Measurements from ENCODE around the gene GOSR2. TPM values are rescaled to one million over a fixed set of nuclear protein-coding genes. Genes with fewer than 3 reads are reported as not detected.

Gene GOSR2
- polyA plus RNA-seq, 1 of the 3 experiments (the other 2 are of a cell fraction), result 74.2 TPM

- H3K4me3 ChIP-seq (ENCODE audit: low read depth in 2 of 2, low read length in 1 of 2), result no peak overlapping the region
- CTCF ChIA-PET, result interaction anchor here (1.2 to 1.7 kb wide), 2 partner anchors 8 to 57 kb away, joined by 4 to 5 read pairs; no protein-coding TSS in a partner anchor
- 42% methylated on average over 7 of the region's 7 CpGs for WGBS (ENCODE audit: low lambda C conversion rate)
- DNase-seq, result no peak
- H3K79me2 ChIP-seq (ENCODE audit: insufficient read depth), result no peaks in the 10 kb centered on the region
- H3K9me2 ChIP-seq, result no peaks in the 10 kb centered on the region
- no peaks in the 10 kb centered on the region for H3K36me3 ChIP-seq (replicated peaks in 1 of 2; ENCODE audit: control insufficient read depth in 1 of 2, insufficient read depth in 2 of 2, low read length in 1 of 2)
- no peaks in the 10 kb centered on the region for H4K20me1 ChIP-seq (ENCODE audit: insufficient read depth)
- no peaks in the 10 kb centered on the region for H3K9me3 ChIP-seq
- peaks cover 35% of the 10 kb centered on the region; the same call in 1 of the 2 replicates for H3K27me3 ChIP-seq (ENCODE audit: insufficient read depth)
- H3K9ac ChIP-seq, result no peak overlapping the region
- H3K27ac ChIP-seq (ENCODE audit: low read depth in 2 of 2, low read length in 1 of 2), result no peak overlapping the region
- H3K4me2 ChIP-seq, result no peak overlapping the region
- H2AFZ ChIP-seq (ENCODE audit: low read depth), result no peak overlapping the region
- POLR2A ChIA-PET, result interaction anchor here (0.7 kb wide), 1 partner anchor 12 kb away, joined by 3 read pairs; no protein-coding TSS in a partner anchor
- H3F3A ChIP-seq (replicated peaks; ENCODE audit: insufficient read depth), result no peaks in the 10 kb centered on the region
- TF ChIP-seq RXRA (IDR thresholded peaks at IDR 0.05; ENCODE audit: borderline replicate concordance, low read depth) (no peak), TEAD4 (IDR thresholded peaks at IDR 0.05; ENCODE audit: borderline replicate concordance, insufficient read depth) (no peak), CHD2 (IDR thresholded peaks at IDR 0.05; ENCODE audit: low read length, partially characterized antibody) (no peak), MXI1 (IDR thresholded peaks at IDR 0.05; ENCODE audit: low read depth, low read length) (no peak), TCF12 (IDR thresholded peaks at IDR 0.05) (no peak), YY1 (IDR thresholded peaks at IDR 0.05; ENCODE audit: low read depth) (no peak), NFIC (IDR thresholded peaks at IDR 0.05; ENCODE audit: borderline replicate concordance) (no peak)
- H3K4me1 ChIP-seq (ENCODE audit: control insufficient read depth in 1 of 2, insufficient read depth in 2 of 2, low read depth in 1 of 2, low read length in 1 of 2), result no peaks in the 10 kb centered on the region
Measured at GRCh38 chr17:46884552-46884951, 38.4 kb upstream of the GOSR2 start.

GRCh38 chr17:46885415-46886309, 37.3 kb upstream of the GOSR2 start:
- WGBS (ENCODE audit: low lambda C conversion rate), result 70% methylated on average over 10 of the region's 10 CpGs

More at GRCh38 chr17:46885415-46886309, 37.3 kb upstream of the GOSR2 start:
- Histone ChIP-seq H3K27me3 (ENCODE audit: insufficient read depth) (peaks cover 26% of the 10 kb centered on the region; the same call in 1 of the 2 replicates), H3K9ac (no peak overlapping the region), H3K9me3 (no peaks in the 10 kb centered on the region), H4K20me1 (ENCODE audit: insufficient read depth) (no peaks in the 10 kb centered on the region), H3K4me3 (ENCODE audit: low read depth in 2 of 2, low read length in 1 of 2) (no peak overlapping the region), H3K4me1 (ENCODE audit: control insufficient read depth in 1 of 2, insufficient read depth in 2 of 2, low read depth in 1 of 2, low read length in 1 of 2) (no peaks in the 10 kb centered on the region), H2AFZ (ENCODE audit: low read depth) (no peak overlapping the region), H3K27ac (ENCODE audit: low read depth in 2 of 2, low read length in 1 of 2) (no peak overlapping the region), H3F3A (replicated peaks; ENCODE audit: insufficient read depth) (no peaks in the 10 kb centered on the region), H3K79me2 (ENCODE audit: insufficient read depth) (no peaks in the 10 kb centered on the region), H3K36me3 (replicated peaks in 1 of 2; ENCODE audit: control insufficient read depth in 1 of 2, insufficient read depth in 2 of 2, low read length in 1 of 2) (no peaks in the 10 kb centered on the region), H3K9me2 (no peaks in the 10 kb centered on the region), H3K4me2 (no peak overlapping the region)
- CTCF ChIA-PET, result interaction anchor here (0.8 to 1.7 kb wide), 6 partner anchors 9 to 56 kb away, joined by 3 to 5 read pairs (median 3); no protein-coding TSS in a partner anchor
- no peak for DNase-seq
- POLR2A ChIA-PET, result no interaction called here
- no peak for TF ChIP-seq USF1 (IDR thresholded peaks at IDR 0.05; ENCODE audit: borderline replicate concordance, low read depth)
- no peak for TF ChIP-seq SMC3 (IDR thresholded peaks at IDR 0.05; ENCODE audit: low read depth, low read length)
- TF ChIP-seq YY1 (IDR thresholded peaks at IDR 0.05; ENCODE audit: low read depth), result no peak
- no peak for TF ChIP-seq SIN3A (IDR thresholded peaks at IDR 0.05; ENCODE audit: borderline replicate concordance, low read depth, low read length)
- TF ChIP-seq, protein P1, sequence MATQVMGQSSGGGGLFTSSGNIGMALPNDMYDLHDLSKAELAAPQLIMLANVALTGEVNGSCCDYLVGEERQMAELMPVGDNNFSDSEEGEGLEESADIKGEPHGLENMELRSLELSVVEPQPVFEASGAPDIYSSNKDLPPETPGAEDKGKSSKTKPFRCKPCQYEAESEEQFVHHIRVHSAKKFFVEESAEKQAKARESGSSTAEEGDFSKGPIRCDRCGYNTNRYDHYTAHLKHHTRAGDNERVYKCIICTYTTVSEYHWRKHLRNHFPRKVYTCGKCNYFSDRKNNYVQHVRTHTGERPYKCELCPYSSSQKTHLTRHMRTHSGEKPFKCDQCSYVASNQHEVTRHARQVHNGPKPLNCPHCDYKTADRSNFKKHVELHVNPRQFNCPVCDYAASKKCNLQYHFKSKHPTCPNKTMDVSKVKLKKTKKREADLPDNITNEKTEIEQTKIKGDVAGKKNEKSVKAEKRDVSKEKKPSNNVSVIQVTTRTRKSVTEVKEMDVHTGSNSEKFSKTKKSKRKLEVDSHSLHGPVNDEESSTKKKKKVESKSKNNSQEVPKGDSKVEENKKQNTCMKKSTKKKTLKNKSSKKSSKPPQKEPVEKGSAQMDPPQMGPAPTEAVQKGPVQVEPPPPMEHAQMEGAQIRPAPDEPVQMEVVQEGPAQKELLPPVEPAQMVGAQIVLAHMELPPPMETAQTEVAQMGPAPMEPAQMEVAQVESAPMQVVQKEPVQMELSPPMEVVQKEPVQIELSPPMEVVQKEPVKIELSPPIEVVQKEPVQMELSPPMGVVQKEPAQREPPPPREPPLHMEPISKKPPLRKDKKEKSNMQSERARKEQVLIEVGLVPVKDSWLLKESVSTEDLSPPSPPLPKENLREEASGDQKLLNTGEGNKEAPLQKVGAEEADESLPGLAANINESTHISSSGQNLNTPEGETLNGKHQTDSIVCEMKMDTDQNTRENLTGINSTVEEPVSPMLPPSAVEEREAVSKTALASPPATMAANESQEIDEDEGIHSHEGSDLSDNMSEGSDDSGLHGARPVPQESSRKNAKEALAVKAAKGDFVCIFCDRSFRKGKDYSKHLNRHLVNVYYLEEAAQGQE (IDR thresholded peaks at IDR 0.05; ENCODE audit: low read depth, low read length), result no peak
- TF ChIP-seq EP300 (IDR thresholded peaks at IDR 0.05; ENCODE audit: borderline replicate concordance in 1 of 2, low read depth in 1 of 2, low read length in 1 of 2), result no peak
- TF ChIP-seq NFIC (IDR thresholded peaks at IDR 0.05; ENCODE audit: borderline replicate concordance), result no peak
- TF ChIP-seq GATA2 (CRISPR knock-in tag; IDR thresholded peaks at IDR 0.05), result no peak
- no peak for TF ChIP-seq RAD21 (IDR thresholded peaks at IDR 0.05; ENCODE audit: low read length)
- TF ChIP-seq TCF12 (IDR thresholded peaks at IDR 0.05), result no peak
- TF ChIP-seq, protein P2, sequence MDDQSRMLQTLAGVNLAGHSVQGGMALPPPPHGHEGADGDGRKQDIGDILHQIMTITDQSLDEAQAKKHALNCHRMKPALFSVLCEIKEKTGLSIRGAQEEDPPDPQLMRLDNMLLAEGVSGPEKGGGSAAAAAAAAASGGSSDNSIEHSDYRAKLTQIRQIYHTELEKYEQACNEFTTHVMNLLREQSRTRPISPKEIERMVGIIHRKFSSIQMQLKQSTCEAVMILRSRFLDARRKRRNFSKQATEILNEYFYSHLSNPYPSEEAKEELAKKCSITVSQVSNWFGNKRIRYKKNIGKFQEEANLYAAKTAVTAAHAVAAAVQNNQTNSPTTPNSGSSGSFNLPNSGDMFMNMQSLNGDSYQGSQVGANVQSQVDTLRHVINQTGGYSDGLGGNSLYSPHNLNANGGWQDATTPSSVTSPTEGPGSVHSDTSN (IDR thresholded peaks at IDR 0.05), result no peak
- no peak for TF ChIP-seq TAF1 (IDR thresholded peaks at IDR 0.05; ENCODE audit: borderline replicate concordance, low read depth, low read length)
- TF ChIP-seq, protein P3, sequence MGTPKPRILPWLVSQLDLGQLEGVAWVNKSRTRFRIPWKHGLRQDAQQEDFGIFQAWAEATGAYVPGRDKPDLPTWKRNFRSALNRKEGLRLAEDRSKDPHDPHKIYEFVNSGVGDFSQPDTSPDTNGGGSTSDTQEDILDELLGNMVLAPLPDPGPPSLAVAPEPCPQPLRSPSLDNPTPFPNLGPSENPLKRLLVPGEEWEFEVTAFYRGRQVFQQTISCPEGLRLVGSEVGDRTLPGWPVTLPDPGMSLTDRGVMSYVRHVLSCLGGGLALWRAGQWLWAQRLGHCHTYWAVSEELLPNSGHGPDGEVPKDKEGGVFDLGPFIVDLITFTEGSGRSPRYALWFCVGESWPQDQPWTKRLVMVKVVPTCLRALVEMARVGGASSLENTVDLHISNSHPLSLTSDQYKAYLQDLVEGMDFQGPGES (IDR thresholded peaks at IDR 0.05; ENCODE audit: low read depth, low read length), result no peak
- no peak for TF ChIP-seq GABPA (IDR thresholded peaks at IDR 0.05; ENCODE audit: low read depth)
- TF ChIP-seq RXRA (IDR thresholded peaks at IDR 0.05; ENCODE audit: borderline replicate concordance, low read depth), result no peak
